ENCODE data around the gene DAPK1. TPM values are rescaled to one million over a fixed set of nuclear protein-coding genes. Genes with fewer than 3 reads are reported as not detected.

The DAPK1 gene
- polyA plus RNA-seq, 1 experiment: 0.12 TPM

DNA sequence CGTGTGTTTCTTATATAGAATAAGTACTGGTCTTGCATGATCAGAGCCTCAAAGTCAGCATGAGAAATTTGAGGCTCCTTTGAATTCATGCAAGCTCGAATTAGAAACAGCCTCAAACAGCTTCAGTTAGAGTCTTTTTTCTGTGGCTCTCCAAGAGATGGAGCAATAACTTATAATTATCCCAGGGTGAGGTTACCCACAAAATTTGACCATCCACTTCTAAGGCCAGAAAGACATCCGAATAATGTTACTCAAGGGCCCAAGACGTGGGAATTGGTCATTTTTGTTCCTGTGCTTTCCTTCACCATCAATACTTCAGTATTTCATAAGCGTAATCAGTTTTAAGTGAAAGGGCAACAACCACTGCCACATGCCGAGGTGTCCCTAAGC lies 89.7 kb downstream of the DAPK1 start:
- H3K9me3 ChIP-seq (ENCODE audit: control insufficient read depth, insufficient read depth, low read length): no peaks in the 10 kb centered on the region
- H3K27me3 ChIP-seq (ENCODE audit: control insufficient read depth, insufficient read depth, low read length): peaks cover 4% of the 10 kb centered on the region
- no peak for DNase-seq (ENCODE audit: low read depth, low spot score)
- ChIA-PET CTCF (no interaction called here), POLR2A (no interaction called here)
- no peak overlapping the region for H3K27ac ChIP-seq (ENCODE audit: low read depth, low read length)
- TF ChIP-seq, protein P1, sequence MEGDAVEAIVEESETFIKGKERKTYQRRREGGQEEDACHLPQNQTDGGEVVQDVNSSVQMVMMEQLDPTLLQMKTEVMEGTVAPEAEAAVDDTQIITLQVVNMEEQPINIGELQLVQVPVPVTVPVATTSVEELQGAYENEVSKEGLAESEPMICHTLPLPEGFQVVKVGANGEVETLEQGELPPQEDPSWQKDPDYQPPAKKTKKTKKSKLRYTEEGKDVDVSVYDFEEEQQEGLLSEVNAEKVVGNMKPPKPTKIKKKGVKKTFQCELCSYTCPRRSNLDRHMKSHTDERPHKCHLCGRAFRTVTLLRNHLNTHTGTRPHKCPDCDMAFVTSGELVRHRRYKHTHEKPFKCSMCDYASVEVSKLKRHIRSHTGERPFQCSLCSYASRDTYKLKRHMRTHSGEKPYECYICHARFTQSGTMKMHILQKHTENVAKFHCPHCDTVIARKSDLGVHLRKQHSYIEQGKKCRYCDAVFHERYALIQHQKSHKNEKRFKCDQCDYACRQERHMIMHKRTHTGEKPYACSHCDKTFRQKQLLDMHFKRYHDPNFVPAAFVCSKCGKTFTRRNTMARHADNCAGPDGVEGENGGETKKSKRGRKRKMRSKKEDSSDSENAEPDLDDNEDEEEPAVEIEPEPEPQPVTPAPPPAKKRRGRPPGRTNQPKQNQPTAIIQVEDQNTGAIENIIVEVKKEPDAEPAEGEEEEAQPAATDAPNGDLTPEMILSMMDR (IDR thresholded peaks at IDR 0.05; ENCODE audit: low read depth, low read length): no peak
- H3K4me3 ChIP-seq (ENCODE audit: low read depth, low read length): no peak overlapping the region

DNA sequence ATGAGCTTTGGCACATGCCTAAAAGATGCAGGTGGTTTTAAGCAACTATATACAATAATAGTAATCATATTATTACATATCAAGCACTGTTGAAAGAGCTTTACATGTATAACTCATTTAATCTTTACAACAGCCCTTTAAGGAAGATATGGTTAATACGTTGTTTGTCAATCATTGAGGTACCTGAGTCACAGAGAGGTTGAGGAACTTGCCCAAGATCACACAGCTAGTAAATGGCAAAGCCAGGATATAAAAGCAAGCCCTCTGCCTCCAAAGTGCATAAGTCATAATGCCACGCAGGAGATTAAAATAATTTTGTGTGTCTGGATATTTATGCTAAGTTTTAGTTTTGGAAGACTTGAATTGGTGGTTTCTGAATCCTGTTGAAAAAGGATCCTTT lies 90.2 kb downstream of the DAPK1 start:
- ChIA-PET POLR2A (no interaction called here), CTCF (no interaction called here)
- H3K9me3 ChIP-seq (ENCODE audit: control insufficient read depth, insufficient read depth, low read length): no peaks in the 10 kb centered on the region
- DNase-seq (ENCODE audit: low read depth, low spot score): no peak
- H3K27ac ChIP-seq (ENCODE audit: low read depth, low read length): no peak overlapping the region
- H3K4me3 ChIP-seq (ENCODE audit: low read depth, low read length): no peak overlapping the region
- peaks cover 4% of the 10 kb centered on the region for H3K27me3 ChIP-seq (ENCODE audit: control insufficient read depth, insufficient read depth, low read length)
- TF ChIP-seq, protein P1 (IDR thresholded peaks at IDR 0.05; ENCODE audit: low read depth, low read length): no peak

DNA sequence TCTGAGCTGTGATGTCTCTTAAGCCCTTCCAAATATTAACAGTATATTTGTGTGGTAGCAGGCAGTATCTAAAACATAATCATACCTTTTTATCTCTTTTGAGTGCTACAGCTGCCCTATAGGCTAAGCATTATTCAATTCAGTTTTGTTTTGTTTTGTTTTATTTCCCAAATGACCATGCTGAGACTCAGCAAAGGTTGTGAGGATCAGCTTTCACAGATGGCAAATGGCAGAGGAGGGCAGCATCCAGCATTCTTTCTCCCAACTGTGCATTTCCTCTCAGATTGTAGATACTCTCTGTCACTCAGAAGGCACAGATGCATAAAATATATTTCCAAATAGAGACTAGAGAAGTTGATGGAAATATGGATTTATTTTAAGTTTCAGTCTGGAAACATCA lies 90.7 kb downstream of the DAPK1 start:
- TF ChIP-seq, protein P1 (IDR thresholded peaks at IDR 0.05; ENCODE audit: low read depth, low read length): no peak
- no peaks in the 10 kb centered on the region for H3K9me3 ChIP-seq (ENCODE audit: control insufficient read depth, insufficient read depth, low read length)
- no peak overlapping the region for H3K27ac ChIP-seq (ENCODE audit: low read depth, low read length)
- CTCF ChIA-PET: no interaction called here
- DNase-seq (ENCODE audit: low read depth, low spot score): no peak
- no peak overlapping the region for H3K4me3 ChIP-seq (ENCODE audit: low read depth, low read length)
- H3K27me3 ChIP-seq (ENCODE audit: control insufficient read depth, insufficient read depth, low read length): peaks cover 4% of the 10 kb centered on the region
- POLR2A ChIA-PET: no interaction called here

DNA sequence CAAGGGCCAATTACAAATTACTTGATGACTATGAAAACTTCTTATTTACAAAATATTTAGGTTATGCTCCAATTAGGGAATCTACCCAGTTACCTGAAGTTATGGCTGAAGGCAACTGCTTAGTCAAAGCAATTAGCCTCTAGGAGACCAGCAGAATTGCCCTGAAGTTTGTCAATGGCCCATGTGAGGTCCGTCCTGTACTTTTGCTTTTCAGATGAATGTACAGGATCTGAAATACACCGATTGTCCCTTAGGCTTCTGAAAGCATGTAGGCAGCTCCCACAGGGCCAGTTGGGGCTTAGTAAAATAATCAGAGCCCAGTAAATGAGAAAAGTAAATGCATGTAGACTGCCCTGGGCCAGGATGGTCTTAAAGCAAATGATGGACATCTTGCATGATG lies 93.3 kb downstream of the DAPK1 start:
- no peak overlapping the region for H3K27ac ChIP-seq (ENCODE audit: low read depth, low read length)
- CTCF ChIA-PET: no interaction called here
- no peaks in the 10 kb centered on the region for H3K9me3 ChIP-seq (ENCODE audit: control insufficient read depth, insufficient read depth, low read length)
- H3K27me3 ChIP-seq (ENCODE audit: control insufficient read depth, insufficient read depth, low read length): peaks cover 4% of the 10 kb centered on the region
- no peak for DNase-seq (ENCODE audit: low read depth, low spot score)
- POLR2A ChIA-PET: no interaction called here
- TF ChIP-seq, protein P1 (IDR thresholded peaks at IDR 0.05; ENCODE audit: low read depth, low read length): no peak
- no peak overlapping the region for H3K4me3 ChIP-seq (ENCODE audit: low read depth, low read length)

DNA sequence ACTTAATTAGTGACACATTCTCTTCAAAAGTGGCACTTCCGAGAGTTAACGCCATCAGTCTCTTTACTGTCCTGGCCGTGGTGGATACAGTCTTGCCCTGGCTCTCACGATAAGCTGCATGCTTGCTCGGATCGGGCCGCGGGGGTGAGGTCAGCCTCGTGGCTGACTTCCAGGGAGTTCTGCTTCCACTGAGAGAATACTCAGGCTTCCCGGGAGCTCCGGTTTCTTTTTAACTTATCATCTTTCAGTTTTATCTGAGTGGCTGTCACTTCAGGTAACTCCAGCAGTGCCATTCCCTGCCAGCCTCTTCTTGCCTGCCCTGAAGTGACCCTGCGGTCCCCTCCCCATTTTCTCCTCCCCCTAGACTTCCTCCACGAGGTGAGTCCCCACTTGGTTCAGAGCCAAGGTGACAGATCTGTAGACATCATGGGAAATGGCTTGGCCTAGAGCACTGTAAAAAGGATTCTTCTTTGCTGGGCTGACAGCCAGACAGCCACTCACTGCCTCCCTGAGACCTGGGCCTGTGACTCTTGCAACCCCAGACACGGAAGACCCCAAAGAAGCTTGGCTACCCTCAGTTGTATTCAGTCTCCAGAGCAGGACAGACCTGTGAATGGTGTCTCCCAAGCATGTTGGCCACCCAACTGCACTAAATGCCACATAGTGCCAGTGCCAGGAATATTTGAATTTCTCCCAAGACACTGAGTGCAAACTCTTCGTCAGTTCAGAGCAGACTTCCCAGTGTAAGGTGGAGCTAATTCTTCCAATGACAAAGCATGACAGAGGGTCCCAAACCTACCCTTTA lies 95.1 kb downstream of the DAPK1 start:
- ChIA-PET POLR2A (no interaction called here), CTCF (no interaction called here)
- no peaks in the 10 kb centered on the region for H3K9me3 ChIP-seq (ENCODE audit: control insufficient read depth, insufficient read depth, low read length)
- no peak for DNase-seq (ENCODE audit: low read depth, low spot score)
- H3K27ac ChIP-seq (ENCODE audit: low read depth, low read length): no peak overlapping the region
- peaks cover 2% of the 10 kb centered on the region for H3K27me3 ChIP-seq (ENCODE audit: control insufficient read depth, insufficient read depth, low read length)
- no peak overlapping the region for H3K4me3 ChIP-seq (ENCODE audit: low read depth, low read length)
- TF ChIP-seq, protein P1 (IDR thresholded peaks at IDR 0.05; ENCODE audit: low read depth, low read length): no peak

Data from AG04450 (cell line).